Right lobe of liver (tissue), 4 donors: Measurements from ENCODE around the gene ALG14.

Source experiments
- POLR2A ChIP-seq: fragments of 450-650 bp; IDR thresholded peaks from one replicate; pipeline ENCODE4 v1.6.1; 2017; ENCODE audit warnings: antibody characterized with exemption, mild to moderate bottlenecking
- TF ChIP-seq, protein P1 (sequence below), 4 donors: fragments of 200-600 bp in 3 of 4; fragments of 450-650 bp in 1 of 4; IDR thresholded peaks; one replicate each; pipeline versions ENCODE4 v1.5.1 to v1.8.0; 2016 to 2022; ENCODE audit warnings: antibody characterized with exemption in 4 of 4, mild to moderate bottlenecking in 2 of 4
- donor health status: DM: no; HTN: no; CAD: no.
- donor health status: DM: no; HTN: no; CAD: no.
- donor health status: DM: no; HTN: yes; CAD: no.

DNA sequence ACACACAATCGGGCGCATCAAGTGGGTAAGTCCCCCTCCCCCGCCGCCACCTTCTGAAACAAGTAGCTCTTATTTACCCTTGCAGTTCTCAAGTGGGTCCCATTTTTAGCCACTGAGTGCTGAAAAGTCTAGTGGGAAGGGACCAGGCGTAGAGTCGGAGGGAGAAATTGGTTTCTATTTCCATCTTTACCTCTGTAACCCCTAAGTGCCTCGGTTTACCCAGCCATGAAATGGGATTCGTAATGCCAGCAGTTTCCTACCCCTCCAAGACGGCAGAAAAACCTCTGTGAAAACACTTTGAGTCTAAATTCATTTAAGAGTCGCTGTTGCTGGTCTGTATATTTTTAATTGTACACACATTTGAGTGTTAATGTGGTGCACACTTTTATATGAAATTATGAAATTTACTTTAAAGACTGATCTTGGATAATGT lies 45.3 kb upstream of the ALG14 start:
- TF ChIP-seq POLR2A = no peak
- TF ChIP-seq, protein P1, sequence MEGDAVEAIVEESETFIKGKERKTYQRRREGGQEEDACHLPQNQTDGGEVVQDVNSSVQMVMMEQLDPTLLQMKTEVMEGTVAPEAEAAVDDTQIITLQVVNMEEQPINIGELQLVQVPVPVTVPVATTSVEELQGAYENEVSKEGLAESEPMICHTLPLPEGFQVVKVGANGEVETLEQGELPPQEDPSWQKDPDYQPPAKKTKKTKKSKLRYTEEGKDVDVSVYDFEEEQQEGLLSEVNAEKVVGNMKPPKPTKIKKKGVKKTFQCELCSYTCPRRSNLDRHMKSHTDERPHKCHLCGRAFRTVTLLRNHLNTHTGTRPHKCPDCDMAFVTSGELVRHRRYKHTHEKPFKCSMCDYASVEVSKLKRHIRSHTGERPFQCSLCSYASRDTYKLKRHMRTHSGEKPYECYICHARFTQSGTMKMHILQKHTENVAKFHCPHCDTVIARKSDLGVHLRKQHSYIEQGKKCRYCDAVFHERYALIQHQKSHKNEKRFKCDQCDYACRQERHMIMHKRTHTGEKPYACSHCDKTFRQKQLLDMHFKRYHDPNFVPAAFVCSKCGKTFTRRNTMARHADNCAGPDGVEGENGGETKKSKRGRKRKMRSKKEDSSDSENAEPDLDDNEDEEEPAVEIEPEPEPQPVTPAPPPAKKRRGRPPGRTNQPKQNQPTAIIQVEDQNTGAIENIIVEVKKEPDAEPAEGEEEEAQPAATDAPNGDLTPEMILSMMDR (IDR thresholded peaks at IDR 0.05) = no peak
